HG03108 (cell line): Measurements from ENCODE around the gene HOGA1.
"Not testable (repeated sequence)": the region's sequence is repeated elsewhere in the genome, so short reads cannot be mapped to it uniquely, and the experiment has no call there.

Experiments
- ATAC-seq: cut with Tn5 transposase; IDR thresholded peaks from one replicate; pipeline ENCODE4 v1.9.1; 2021; ENCODE audit warnings: moderate library complexity; ENCODE audit not compliant: unreplicated experiment

Gene HOGA1

DNA sequence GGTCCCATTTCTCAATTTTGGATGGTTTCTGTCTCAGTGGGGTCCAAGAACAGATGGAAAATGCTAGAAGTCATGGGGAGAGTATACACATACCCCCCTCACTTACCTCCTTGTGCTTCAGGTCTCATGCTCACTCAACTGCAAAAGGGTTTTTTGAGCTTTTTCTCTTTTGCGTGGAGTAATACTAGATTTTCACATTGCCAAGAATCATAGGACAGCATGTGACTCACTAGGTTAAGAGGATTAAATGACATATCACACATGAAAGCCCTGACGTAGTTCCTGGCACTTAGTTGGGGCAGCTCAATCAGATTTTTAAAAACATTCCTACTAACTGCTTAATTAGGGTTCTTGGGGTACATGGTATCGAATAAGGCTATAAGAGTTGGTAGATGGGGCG is 60.7 kb downstream of the HOGA1 start:
- no peak for ATAC-seq

DNA sequence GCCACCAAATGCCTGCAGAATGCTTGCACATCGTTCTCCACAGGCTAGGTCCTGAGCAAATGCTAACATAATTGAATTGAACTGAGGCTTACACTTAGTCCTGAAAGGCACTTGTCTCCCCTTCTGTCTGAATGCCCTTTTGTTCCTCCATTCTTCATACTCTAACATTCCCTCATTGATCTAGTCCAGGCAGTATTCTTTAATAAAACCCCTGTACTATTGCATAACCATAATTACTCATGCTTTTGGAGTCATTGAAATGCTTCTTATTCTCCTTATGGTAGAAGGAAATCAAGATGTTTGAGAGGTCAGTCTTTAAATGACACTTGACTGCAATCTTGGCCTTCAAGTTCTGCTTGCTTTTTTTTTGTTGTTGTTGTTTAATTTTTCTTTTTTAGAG is 63.4 kb downstream of the HOGA1 start:
- ATAC-seq = no peak

DNA sequence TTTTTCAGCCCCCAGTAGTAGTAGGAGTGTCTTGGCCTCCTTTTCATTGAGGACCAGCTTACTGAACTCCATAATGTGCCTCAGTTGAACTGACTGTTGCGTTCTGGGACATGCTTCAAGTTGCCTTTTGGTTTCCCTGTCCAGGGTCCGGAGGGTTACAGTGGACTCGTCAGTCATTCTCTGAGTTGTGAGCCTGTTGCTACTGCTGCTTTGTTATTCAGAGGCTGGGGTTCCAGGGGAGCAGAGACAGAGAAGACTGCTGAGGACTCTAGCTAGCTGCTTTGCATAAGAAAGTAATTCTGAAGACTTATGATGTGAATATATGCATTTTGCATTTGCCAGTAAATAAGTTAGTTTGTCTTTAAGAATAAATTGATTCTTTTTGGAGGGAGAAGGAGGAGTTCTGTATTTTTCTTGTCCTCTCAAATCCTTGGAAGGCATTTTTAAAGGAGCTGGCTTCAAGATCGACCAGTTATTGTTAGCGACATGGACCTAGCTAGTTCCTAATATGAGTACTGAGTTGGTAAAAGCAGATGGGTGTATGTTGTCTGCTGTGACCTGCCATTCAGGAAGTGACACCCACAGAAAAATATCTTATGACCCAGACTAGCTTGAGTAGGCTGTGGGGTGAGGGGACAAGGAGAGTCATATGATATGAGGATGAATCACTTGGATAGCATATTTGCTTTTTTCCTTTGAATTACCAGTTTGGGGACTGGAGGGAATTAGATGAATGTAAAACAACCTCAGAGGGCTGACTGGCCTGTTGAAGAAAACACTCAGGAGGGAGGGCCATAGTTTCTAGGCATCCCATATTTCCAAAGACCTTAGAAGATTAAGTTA is 64.6 kb downstream of the HOGA1 start:
- peak; percentile 85 for ATAC-seq

DNA sequence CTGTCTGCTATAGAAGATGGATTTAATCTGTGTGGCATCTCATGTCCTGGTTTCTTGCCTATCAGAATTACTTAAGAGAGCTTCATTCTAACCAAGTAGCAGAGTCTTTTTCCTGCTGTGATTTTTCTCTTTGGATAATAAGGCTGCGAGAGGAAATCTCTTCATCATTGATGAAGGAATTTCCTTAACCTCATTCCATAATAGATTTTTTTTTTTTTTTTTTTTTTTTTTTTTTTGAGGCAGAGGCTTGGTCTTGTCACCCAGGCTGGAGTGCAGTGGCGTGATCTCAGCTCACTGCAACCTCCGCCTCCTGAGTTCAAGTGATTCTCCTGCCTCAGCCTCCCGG is 65.2 kb downstream of the HOGA1 start:
- ATAC-seq = not testable (repeated sequence)

DNA sequence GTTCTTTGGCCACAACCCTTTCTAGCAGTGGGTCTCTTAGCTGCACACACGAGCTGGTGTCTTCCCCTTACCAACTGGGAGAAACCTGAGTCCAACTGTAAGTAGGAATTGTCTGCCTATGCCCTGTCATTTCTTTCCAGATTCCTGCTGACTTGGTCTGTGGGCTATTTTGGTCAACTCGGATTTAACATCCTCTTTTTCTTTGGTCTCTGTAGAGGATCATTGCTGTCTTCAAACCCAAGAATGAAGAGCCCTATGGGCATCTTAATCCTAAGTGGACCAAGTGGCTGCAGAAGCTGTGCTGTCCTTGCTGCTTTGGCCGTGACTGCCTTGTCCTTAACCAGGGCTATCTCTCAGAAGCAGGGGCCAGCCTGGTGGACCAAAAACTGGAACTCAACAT is 66.5 kb downstream of the HOGA1 start:
- ATAC-seq = no peak

DNA sequence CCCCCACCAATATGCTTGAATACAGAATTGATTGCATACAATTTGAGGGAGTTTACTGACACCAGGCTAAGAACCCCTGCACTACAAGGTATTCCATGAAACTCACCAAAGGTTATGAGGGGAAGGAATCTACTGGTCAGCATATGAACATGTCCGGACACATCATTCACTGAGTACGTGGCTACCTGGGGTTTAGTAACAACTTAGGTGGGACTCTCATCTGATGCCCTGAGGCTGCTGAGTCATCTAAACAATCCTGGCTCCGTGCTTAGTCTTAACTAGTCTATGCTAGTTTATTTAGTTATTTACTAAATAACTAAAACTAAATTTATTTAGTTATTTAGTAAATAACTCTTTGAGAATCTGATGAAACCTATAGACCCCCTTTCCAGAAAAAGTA is 67.6 kb downstream of the HOGA1 start:
- no peak for ATAC-seq

DNA sequence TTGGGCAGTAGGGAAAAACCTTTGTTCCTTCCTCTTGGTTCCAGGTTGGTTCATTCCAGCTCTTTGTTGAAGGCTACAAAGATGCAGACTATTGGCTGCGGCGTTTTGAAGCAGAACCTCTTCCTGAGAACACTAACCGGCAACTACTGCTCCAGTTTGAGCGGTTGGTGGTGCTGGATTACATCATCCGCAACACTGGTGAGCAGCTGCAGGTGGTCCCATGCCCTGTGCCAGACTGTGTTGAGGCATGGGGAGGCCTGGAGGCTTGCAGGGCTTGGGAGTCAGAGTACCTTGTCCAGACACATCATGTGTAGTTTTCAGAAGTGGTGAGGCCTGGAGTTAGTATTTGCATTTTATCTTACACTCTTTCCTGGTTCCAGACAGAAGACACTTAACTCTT is 72.6 kb downstream of the HOGA1 start:
- ATAC-seq = no peak

DNA sequence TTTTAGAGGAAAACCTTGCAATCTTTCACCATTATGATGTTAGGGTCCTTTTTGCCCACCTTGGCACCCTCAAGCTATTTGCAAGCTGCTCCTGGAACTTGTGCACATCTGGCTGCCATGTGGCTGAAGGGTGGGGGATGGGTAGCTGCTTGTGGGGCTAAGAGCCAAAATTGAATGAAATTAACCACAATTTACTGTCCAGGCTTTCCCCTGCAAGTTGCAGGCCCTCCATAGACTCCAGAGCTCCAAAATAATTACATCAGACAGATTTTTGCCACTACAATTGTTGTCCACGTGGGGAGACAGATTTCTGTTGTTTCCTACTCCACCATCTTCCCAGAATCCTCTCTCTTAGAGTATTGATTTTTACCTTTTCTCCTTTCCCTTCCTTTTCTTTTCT is 75.4 kb downstream of the HOGA1 start:
- ATAC-seq = no peak
